GM23338 (cell line): ENCODE measurements around the gene AQP6. TPM values are rescaled to one million over a fixed set of nuclear protein-coding genes. Genes with fewer than 3 reads are reported as not detected.

Experiments used
- ATAC-seq: fragments of 200-7000 bp; cut with Tn5 transposase; 3 replicates; pipeline ENCODE4 v1.9.1; 2020
- DNase-seq: peaks from one replicate; pipeline ENCODE4 v3.0.0-alpha.2; 2015; ENCODE audit warnings: low spot score
- H2AFZ ChIP-seq: fragments of 200-600 bp; sonication (generic); 2 replicates; pipeline ENCODE4 v1.8.0; 2016; ENCODE audit warnings: antibody characterized with exemption, mild to moderate bottlenecking, moderate library complexity
- H3F3A ChIP-seq: fragments of 200-600 bp; sonication (generic); replicated peaks from 2 replicates; pipeline ENCODE4 v1.8.0; 2017; ENCODE audit warnings: antibody characterized with exemption, mixed run types, low read depth
- H3K27ac ChIP-seq: fragments of 200-600 bp; sonication (generic); 2 replicates; pipeline ENCODE4 v1.6.1; 2016; ENCODE audit warnings: low read depth
- H3K27me3 ChIP-seq: fragments of 200-600 bp; sonication (generic); 2 replicates; pipeline ENCODE4 v1.8.0; 2016; ENCODE audit warnings: mild to moderate bottlenecking, mixed run types, moderate library complexity; ENCODE audit not compliant: insufficient read depth
- H3K36me3 ChIP-seq: fragments of 200-600 bp; sonication (generic); 2 replicates; pipeline ENCODE4 v1.8.0; 2016; ENCODE audit warnings: mild to moderate bottlenecking; ENCODE audit not compliant: insufficient read depth
- H3K4me1 ChIP-seq: fragments of 200-600 bp; sonication (generic); 2 replicates; pipeline ENCODE4 v1.8.0; 2016; ENCODE audit warnings: mild to moderate bottlenecking, moderate library complexity; ENCODE audit not compliant: insufficient read depth
- H3K4me2 ChIP-seq: fragments of 200-600 bp; sonication (generic); 2 replicates; pipeline ENCODE4 v1.7.1; 2017; ENCODE audit warnings: mixed run types
- H3K4me3 ChIP-seq: fragments of 200-600 bp; sonication (generic); 2 replicates; pipeline ENCODE4 v1.6.1; 2016; ENCODE audit warnings: mixed run types
- H3K79me2 ChIP-seq: fragments of 200-600 bp; sonication (generic); replicated peaks from 2 replicates; pipeline ENCODE4 v1.8.0; 2017; ENCODE audit warnings: mild to moderate bottlenecking; ENCODE audit not compliant: insufficient read depth
- H3K9me2 ChIP-seq: fragments of 200-600 bp; sonication (generic); 2 replicates; pipeline ENCODE4 v1.8.0; 2017; ENCODE audit not compliant: insufficient read depth
- H4K20me1 ChIP-seq: fragments of 200-600 bp; sonication (generic); replicated peaks from 2 replicates; pipeline ENCODE4 v1.8.0; 2017; ENCODE audit warnings: mild to moderate bottlenecking; ENCODE audit not compliant: insufficient read depth
- H3K27ac Mint-ChIP-seq: 2 replicates; pipeline ENCODE4 v1.8.0; 2020; ENCODE audit warnings: inconsistent platforms, mild to moderate bottlenecking, moderate library complexity, mixed read lengths
- H3K27me3 Mint-ChIP-seq: 3 replicates; pipeline ENCODE4 v1.8.0; 2022; ENCODE audit warnings: low read depth, mild to moderate bottlenecking, moderate library complexity, mixed read lengths, inconsistent platforms; ENCODE audit not compliant: insufficient read depth, poor library complexity
- H3K36me3 Mint-ChIP-seq: 3 replicates; pipeline ENCODE4 v1.8.0; 2021; ENCODE audit warnings: low read depth, mild to moderate bottlenecking, inconsistent platforms, moderate library complexity, mixed read lengths
- H3K4me1 Mint-ChIP-seq: 3 replicates; pipeline ENCODE4 v1.8.0; 2020; ENCODE audit warnings: mild to moderate bottlenecking, inconsistent platforms, mixed read lengths
- H3K4me3 Mint-ChIP-seq: 3 replicates; pipeline ENCODE4 v1.8.0; 2021; ENCODE audit warnings: moderate library complexity, mild to moderate bottlenecking, inconsistent platforms, mixed read lengths
- H3K9me3 Mint-ChIP-seq: 3 replicates; pipeline ENCODE4 v1.8.0; 2020; ENCODE audit warnings: moderate library complexity, mild to moderate bottlenecking, inconsistent platforms, mixed read lengths
- CREB1 ChIP-seq: fragments of 250-450 bp; sonication (Bioruptor Pico); IDR thresholded peaks from 2 replicates; pipeline ENCODE4 v1.5.0; 2020; ENCODE audit warnings: low read depth, mild to moderate bottlenecking, moderate library complexity
- EZH2 ChIP-seq: fragments of 200-600 bp; sonication (generic); IDR thresholded peaks from one replicate; pipeline ENCODE4 v1.8.0; 2017; ENCODE audit warnings: antibody characterized with exemption, mild to moderate bottlenecking, low read depth; ENCODE audit not compliant: unreplicated experiment
- JUNB ChIP-seq: IDR thresholded peaks from one replicate; pipeline ENCODE4 v1.6.1; 2016; ENCODE audit warnings: antibody characterized with exemption; ENCODE audit not compliant: unreplicated experiment
- NANOG ChIP-seq: IDR thresholded peaks from 2 replicates; pipeline ENCODE4 v1.6.1; 2016; ENCODE audit warnings: antibody characterized with exemption, borderline replicate concordance
- polyA plus RNA-seq: library from polyadenylated mRNA; unstranded; fragments of >200 nt; fragmentation: Nextera tagmentation; extraction: Ambion mirVana; gene quantifications from 2 replicates; pipeline ENCODE4 v1.2.1, GENCODE V29; 2016
- total RNA-seq: library from RNA; depleted of rRNA; stranded (reverse); fragments of >200 nt; shearing (Covaris generic); gene quantifications from 2 replicates; pipeline ENCODE4 v1.2.3, GENCODE V29; 2014
- TF ChIP-seq, protein P1 (sequence below): fragments of 250-450 bp; sonication (Bioruptor Pico); IDR thresholded peaks from 2 replicates; pipeline ENCODE4 v1.5.0; 2020; ENCODE audit warnings: mild to moderate bottlenecking, moderate library complexity
- TF ChIP-seq, protein P2 (sequence below): IDR thresholded peaks from 2 replicates; pipeline ENCODE4 v1.6.1; 2016; ENCODE audit warnings: antibody characterized with exemption
- TF ChIP-seq, protein P3 (sequence below): IDR thresholded peaks from one replicate; pipeline ENCODE4 v1.6.1; 2018; ENCODE audit warnings: antibody characterized with exemption; ENCODE audit not compliant: unreplicated experiment

AQP6 gene
- total and polyA plus RNA-seq, 2 experiments from 2014 or later = 0.08 TPM; not detected in 1

DNA sequence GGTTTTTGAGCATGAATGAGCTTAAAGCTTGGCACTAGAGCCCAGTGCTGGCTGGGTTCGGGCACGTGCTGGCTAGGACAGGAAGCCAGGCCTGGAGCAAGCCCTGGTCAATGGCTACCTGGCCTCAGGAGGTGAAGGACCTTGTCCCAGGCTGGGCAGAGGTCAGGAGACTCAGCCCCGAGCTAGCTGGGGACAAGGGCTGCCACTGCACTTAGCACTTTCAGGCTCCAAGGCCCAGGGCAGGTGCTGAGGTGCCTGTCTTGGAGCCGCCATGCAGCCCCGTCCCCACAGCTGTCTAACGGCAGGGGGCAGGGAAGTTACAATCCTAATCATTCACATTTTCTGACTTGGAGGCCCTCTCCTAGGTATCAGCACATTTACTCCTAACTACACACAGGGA lies 4.3 kb upstream of the AQP6 start:
- TF ChIP-seq EZH2 (no peak), CREB1 (CRISPR knock-in tag) (no peak), JUNB (no peak), NANOG (no peak)
- TF ChIP-seq, protein P1, sequence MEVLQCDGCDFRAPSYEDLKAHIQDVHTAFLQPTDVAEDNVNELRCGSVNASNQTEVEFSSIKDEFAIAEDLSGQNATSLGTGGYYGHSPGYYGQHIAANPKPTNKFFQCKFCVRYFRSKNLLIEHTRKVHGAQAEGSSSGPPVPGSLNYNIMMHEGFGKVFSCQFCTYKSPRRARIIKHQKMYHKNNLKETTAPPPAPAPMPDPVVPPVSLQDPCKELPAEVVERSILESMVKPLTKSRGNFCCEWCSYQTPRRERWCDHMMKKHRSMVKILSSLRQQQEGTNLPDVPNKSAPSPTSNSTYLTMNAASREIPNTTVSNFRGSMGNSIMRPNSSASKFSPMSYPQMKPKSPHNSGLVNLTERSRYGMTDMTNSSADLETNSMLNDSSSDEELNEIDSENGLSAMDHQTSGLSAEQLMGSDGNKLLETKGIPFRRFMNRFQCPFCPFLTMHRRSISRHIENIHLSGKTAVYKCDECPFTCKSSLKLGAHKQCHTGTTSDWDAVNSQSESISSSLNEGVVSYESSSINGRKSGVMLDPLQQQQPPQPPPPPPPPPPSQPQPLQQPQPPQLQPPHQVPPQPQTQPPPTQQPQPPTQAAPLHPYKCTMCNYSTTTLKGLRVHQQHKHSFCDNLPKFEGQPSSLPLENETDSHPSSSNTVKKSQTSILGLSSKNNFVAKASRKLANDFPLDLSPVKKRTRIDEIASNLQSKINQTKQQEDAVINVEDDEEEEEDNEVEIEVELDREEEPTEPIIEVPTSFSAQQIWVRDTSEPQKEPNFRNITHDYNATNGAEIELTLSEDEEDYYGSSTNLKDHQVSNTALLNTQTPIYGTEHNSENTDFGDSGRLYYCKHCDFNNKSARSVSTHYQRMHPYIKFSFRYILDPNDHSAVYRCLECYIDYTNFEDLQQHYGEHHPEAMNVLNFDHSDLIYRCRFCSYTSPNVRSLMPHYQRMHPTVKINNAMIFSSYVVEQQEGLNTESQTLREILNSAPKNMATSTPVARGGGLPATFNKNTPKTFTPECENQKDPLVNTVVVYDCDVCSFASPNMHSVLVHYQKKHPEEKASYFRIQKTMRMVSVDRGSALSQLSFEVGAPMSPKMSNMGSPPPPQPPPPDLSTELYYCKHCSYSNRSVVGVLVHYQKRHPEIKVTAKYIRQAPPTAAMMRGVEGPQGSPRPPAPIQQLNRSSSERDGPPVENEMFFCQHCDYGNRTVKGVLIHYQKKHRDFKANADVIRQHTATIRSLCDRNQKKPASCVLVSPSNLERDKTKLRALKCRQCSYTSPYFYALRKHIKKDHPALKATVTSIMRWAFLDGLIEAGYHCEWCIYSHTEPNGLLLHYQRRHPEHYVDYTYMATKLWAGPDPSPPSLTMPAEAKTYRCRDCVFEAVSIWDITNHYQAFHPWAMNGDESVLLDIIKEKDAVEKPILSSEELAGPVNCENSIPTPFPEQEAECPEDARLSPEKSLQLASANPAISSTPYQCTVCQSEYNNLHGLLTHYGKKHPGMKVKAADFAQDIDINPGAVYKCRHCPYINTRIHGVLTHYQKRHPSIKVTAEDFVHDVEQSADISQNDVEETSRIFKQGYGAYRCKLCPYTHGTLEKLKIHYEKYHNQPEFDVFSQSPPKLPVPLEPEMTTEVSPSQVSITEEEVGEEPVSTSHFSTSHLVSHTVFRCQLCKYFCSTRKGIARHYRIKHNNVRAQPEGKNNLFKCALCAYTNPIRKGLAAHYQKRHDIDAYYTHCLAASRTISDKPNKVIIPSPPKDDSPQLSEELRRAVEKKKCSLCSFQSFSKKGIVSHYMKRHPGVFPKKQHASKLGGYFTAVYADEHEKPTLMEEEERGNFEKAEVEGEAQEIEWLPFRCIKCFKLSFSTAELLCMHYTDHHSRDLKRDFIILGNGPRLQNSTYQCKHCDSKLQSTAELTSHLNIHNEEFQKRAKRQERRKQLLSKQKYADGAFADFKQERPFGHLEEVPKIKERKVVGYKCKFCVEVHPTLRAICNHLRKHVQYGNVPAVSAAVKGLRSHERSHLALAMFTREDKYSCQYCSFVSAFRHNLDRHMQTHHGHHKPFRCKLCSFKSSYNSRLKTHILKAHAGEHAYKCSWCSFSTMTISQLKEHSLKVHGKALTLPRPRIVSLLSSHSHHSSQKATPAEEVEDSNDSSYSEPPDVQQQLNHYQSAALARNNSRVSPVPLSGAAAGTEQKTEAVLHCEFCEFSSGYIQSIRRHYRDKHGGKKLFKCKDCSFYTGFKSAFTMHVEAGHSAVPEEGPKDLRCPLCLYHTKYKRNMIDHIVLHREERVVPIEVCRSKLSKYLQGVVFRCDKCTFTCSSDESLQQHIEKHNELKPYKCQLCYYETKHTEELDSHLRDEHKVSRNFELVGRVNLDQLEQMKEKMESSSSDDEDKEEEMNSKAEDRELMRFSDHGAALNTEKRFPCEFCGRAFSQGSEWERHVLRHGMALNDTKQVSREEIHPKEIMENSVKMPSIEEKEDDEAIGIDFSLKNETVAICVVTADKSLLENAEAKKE (CRISPR knock-in tag) = no peak
- TF ChIP-seq, protein P2, sequence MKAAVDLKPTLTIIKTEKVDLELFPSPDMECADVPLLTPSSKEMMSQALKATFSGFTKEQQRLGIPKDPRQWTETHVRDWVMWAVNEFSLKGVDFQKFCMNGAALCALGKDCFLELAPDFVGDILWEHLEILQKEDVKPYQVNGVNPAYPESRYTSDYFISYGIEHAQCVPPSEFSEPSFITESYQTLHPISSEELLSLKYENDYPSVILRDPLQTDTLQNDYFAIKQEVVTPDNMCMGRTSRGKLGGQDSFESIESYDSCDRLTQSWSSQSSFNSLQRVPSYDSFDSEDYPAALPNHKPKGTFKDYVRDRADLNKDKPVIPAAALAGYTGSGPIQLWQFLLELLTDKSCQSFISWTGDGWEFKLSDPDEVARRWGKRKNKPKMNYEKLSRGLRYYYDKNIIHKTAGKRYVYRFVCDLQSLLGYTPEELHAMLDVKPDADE = no peak
- TF ChIP-seq, protein P3, sequence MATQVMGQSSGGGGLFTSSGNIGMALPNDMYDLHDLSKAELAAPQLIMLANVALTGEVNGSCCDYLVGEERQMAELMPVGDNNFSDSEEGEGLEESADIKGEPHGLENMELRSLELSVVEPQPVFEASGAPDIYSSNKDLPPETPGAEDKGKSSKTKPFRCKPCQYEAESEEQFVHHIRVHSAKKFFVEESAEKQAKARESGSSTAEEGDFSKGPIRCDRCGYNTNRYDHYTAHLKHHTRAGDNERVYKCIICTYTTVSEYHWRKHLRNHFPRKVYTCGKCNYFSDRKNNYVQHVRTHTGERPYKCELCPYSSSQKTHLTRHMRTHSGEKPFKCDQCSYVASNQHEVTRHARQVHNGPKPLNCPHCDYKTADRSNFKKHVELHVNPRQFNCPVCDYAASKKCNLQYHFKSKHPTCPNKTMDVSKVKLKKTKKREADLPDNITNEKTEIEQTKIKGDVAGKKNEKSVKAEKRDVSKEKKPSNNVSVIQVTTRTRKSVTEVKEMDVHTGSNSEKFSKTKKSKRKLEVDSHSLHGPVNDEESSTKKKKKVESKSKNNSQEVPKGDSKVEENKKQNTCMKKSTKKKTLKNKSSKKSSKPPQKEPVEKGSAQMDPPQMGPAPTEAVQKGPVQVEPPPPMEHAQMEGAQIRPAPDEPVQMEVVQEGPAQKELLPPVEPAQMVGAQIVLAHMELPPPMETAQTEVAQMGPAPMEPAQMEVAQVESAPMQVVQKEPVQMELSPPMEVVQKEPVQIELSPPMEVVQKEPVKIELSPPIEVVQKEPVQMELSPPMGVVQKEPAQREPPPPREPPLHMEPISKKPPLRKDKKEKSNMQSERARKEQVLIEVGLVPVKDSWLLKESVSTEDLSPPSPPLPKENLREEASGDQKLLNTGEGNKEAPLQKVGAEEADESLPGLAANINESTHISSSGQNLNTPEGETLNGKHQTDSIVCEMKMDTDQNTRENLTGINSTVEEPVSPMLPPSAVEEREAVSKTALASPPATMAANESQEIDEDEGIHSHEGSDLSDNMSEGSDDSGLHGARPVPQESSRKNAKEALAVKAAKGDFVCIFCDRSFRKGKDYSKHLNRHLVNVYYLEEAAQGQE = no peak
- Histone ChIP-seq H3K4me1 (no peaks in the 10 kb centered on the region), H3K27me3 (peaks cover 19% of the 10 kb centered on the region), H3K9me2 (no peaks in the 10 kb centered on the region), H3K79me2 (no peaks in the 10 kb centered on the region), H2AFZ (0 out of 2 replicates have a peak overlapping the region, but pooled peaks have one; percentile 100), H3K36me3 (no peaks in the 10 kb centered on the region), H3K4me3 (no peak overlapping the region), H4K20me1 (no peaks in the 10 kb centered on the region), H3F3A (no peaks in the 10 kb centered on the region), H3K27ac (no peak overlapping the region), H3K4me2 (no peak overlapping the region)
- H3K4me3 Mint-ChIP-seq = no peak overlapping the region
- peaks cover 16% of the 10 kb centered on the region for H3K27me3 Mint-ChIP-seq
- peaks cover 8% of the 10 kb centered on the region for H3K4me1 Mint-ChIP-seq
- ATAC-seq (no peak), DNase-seq (no peak)
- H3K36me3 Mint-ChIP-seq = no peaks in the 10 kb centered on the region; the same call in 2 of the 3 replicates
- no peaks in the 10 kb centered on the region for H3K9me3 Mint-ChIP-seq
- H3K27ac Mint-ChIP-seq = no peak overlapping the region
